ENCODE results near the gene DOLPP1.

DNA sequence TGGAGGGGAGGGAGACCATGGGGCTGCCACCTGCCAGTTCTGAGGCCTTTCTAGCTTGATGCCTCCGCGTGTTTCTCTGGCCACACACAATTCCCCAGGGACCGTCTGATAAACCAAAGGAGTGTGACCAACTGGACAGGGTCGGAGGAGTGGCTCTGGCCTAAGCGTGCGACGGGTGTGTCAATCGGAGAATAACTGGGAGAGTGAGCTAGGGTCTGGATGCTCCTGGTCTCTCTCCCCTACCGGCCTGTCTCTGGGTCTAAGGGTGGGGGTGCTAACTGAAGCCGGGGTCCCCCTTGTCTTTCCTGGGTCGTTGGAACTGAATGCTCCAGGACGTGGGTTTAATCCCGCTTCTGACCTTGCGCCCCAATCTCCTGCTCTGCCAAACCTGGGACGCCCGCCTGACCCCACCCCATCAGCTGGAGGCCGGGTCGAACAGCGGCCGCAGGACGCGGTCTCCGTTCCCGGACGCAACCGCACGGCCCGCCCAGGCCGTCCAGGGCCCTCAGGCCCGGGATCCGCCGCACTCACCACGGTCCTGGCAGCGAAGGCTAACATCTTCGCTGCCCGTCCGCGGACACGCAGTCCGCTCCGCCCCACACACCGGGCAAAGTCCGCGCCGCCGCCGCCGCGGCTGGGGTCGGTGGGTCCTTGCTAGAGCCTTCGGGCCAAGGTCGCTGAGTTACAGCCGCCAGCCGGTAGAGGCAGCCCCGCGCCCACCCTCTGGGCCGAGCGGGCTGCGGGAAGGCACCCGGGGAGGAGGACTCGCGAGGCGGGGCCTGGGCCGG lies 29.2 kb downstream of the DOLPP1 start:
- TF ChIP-seq, protein P1, sequence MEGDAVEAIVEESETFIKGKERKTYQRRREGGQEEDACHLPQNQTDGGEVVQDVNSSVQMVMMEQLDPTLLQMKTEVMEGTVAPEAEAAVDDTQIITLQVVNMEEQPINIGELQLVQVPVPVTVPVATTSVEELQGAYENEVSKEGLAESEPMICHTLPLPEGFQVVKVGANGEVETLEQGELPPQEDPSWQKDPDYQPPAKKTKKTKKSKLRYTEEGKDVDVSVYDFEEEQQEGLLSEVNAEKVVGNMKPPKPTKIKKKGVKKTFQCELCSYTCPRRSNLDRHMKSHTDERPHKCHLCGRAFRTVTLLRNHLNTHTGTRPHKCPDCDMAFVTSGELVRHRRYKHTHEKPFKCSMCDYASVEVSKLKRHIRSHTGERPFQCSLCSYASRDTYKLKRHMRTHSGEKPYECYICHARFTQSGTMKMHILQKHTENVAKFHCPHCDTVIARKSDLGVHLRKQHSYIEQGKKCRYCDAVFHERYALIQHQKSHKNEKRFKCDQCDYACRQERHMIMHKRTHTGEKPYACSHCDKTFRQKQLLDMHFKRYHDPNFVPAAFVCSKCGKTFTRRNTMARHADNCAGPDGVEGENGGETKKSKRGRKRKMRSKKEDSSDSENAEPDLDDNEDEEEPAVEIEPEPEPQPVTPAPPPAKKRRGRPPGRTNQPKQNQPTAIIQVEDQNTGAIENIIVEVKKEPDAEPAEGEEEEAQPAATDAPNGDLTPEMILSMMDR (IDR thresholded peaks at IDR 0.05): no peak
- no peak for TF ChIP-seq SIN3A (IDR thresholded peaks at IDR 0.05; ENCODE audit: borderline replicate concordance, insufficient read depth, low read depth, low read length)
- TF ChIP-seq POLR2AphosphoS5 (IDR thresholded peaks at IDR 0.05; ENCODE audit: low read depth, low read length): no peak
- TF ChIP-seq, protein P2, sequence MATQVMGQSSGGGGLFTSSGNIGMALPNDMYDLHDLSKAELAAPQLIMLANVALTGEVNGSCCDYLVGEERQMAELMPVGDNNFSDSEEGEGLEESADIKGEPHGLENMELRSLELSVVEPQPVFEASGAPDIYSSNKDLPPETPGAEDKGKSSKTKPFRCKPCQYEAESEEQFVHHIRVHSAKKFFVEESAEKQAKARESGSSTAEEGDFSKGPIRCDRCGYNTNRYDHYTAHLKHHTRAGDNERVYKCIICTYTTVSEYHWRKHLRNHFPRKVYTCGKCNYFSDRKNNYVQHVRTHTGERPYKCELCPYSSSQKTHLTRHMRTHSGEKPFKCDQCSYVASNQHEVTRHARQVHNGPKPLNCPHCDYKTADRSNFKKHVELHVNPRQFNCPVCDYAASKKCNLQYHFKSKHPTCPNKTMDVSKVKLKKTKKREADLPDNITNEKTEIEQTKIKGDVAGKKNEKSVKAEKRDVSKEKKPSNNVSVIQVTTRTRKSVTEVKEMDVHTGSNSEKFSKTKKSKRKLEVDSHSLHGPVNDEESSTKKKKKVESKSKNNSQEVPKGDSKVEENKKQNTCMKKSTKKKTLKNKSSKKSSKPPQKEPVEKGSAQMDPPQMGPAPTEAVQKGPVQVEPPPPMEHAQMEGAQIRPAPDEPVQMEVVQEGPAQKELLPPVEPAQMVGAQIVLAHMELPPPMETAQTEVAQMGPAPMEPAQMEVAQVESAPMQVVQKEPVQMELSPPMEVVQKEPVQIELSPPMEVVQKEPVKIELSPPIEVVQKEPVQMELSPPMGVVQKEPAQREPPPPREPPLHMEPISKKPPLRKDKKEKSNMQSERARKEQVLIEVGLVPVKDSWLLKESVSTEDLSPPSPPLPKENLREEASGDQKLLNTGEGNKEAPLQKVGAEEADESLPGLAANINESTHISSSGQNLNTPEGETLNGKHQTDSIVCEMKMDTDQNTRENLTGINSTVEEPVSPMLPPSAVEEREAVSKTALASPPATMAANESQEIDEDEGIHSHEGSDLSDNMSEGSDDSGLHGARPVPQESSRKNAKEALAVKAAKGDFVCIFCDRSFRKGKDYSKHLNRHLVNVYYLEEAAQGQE (IDR thresholded peaks at IDR 0.05; ENCODE audit: insufficient read depth in 1 of 2, low read depth in 2 of 2, low read length in 1 of 2): no peak

Data from Panc1 (cell line).